Measurements from ENCODE around the gene SNF8.

Gene SNF8

DNA sequence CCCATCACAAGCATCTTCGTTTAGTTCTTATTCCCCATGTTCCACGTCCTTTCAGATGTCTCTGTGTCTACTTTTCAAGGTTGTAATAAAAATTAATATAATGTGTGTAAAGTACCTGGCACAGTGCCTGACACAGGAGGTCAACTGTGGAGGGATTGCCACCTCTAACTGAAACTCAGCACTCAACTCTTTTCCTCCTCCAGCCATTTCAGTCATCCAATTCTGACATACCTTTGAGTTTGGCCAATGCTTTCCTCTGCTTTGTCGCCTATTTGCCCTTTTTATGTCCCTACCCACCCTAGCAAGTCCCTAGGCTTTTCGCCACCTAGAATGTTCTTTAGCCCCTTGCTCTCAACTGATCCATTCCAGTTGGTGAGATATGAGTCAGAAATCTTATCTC lies 34.9 kb downstream of the SNF8 start:
- Histone ChIP-seq H3K4me3 (ENCODE audit: low read length in 2 of 2) (peak overlapping the region in 1 of 2 donors; percentile 88), H3K27ac (ENCODE audit: low read depth in 2 of 2, low read length in 2 of 2) (no peak overlapping the region), H3K9me3 (ENCODE audit: control insufficient read depth in 2 of 2, low read length in 2 of 2) (no peaks in the 10 kb centered on the region), H3K36me3 (ENCODE audit: control insufficient read depth in 2 of 2, insufficient read depth in 2 of 2, low read length in 2 of 2) (peaks cover 28 to 30% of the 10 kb centered on the region in 2 donors), H3K4me1 (ENCODE audit: control insufficient read depth in 2 of 2, insufficient read depth in 2 of 2, low read length in 2 of 2) (peaks cover 15 to 20% of the 10 kb centered on the region in 2 donors), H3K27me3 (ENCODE audit: control insufficient read depth in 2 of 2, insufficient read depth in 2 of 2, low read length in 2 of 2) (no peaks in the 10 kb centered on the region), H3K9ac (ENCODE audit: low read depth in 1 of 2, low read length in 2 of 2) (no peak overlapping the region)

DNA sequence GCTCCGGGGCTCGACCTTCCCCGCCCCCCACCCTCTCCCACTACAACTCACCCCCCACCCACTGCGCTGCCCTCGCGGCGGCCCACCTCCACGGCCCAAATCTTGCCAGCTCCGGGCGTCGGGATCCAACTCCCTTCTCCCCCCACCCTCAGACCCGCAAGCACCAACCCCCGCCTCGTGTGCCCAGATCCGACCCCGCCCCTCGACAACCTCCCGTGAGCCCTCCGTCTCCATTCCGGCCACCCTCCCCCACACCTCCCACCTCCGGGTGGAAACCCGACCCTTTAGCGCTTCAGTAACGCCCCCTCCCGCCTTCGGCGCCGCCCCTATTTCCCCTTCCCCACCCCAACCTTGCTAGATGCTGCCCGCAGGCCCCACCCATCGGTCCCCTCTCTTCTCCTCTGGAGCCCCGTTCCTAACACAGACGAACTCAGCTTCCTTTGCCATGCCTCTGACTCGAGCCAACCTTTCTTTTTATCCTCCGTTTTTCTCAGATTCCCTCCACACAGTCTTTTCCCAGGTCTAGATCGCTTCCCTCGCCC lies 35.7 kb downstream of the SNF8 start:
- Histone ChIP-seq H3K36me3 (ENCODE audit: control insufficient read depth in 2 of 2, insufficient read depth in 2 of 2, low read length in 2 of 2) (peaks cover 22 to 27% of the 10 kb centered on the region in 2 donors), H3K9me3 (ENCODE audit: control insufficient read depth in 2 of 2, low read length in 2 of 2) (no peaks in the 10 kb centered on the region), H3K9ac (ENCODE audit: low read depth in 1 of 2, low read length in 2 of 2) (peak overlapping the region; percentile 68 to 78), H3K4me1 (ENCODE audit: control insufficient read depth in 2 of 2, insufficient read depth in 2 of 2, low read length in 2 of 2) (peaks cover 15 to 20% of the 10 kb centered on the region in 2 donors), H3K27me3 (ENCODE audit: control insufficient read depth in 2 of 2, insufficient read depth in 2 of 2, low read length in 2 of 2) (no peaks in the 10 kb centered on the region), H3K4me3 (ENCODE audit: low read length in 2 of 2) (peak overlapping the region; percentile 80 to 88), H3K27ac (ENCODE audit: low read depth in 2 of 2, low read length in 2 of 2) (peak overlapping the region; percentile 83 to 86)

DNA sequence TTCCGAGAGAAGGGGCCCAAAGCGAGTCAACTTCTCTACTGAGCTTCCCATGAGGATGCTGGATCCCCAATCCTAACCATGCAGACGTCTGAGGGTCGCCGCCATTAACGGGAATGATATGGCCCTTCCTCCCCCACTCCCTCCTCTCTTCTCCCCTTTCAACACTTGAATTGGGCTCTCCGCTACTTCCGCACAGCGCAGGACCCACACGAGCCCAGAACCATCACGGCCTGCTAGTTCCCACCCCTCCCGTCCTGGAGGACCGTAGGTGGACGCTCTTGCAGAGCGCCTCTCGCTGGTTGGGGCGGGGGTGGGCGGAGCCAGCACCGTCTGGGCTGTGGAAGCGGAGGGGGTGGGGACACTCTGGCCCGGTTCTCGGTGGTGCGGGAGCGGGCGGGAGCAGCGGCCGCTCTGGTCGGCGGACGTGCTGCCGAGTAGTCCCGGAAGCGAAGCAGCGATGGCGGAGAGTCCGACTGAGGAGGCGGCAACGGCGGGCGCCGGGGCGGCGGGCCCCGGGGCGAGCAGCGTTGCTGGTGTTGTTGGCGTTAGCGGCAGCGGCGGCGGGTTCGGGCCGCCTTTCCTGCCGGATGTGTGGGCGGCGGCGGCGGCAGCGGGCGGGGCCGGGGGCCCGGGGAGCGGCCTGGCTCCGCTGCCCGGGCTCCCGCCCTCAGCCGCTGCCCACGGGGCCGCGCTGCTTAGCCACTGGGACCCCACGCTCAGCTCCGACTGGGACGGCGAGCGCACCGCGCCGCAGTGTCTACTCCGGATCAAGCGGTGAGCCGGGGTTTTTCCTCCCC lies 36.4 kb downstream of the SNF8 start, which contains the start of gene UBE2Z:
Gene UBE2Z, plus strand, starts transcription at position 361 of the 797 bp plus-strand sequence. Its CDS starts 97 bp downstream, at position 458.
- Histone ChIP-seq H3K9me3 (ENCODE audit: control insufficient read depth in 2 of 2, low read length in 2 of 2) (no peaks in the 10 kb centered on the region), H3K36me3 (ENCODE audit: control insufficient read depth in 2 of 2, insufficient read depth in 2 of 2, low read length in 2 of 2) (peaks cover 17 to 24% of the 10 kb centered on the region in 2 donors), H3K27ac (ENCODE audit: low read depth in 2 of 2, low read length in 2 of 2) (peak within 1 kb of the TSS; percentile 83 to 86), H3K4me3 (ENCODE audit: low read length in 2 of 2) (peak within 1 kb of the TSS; percentile 80 to 88), H3K27me3 (ENCODE audit: control insufficient read depth in 2 of 2, insufficient read depth in 2 of 2, low read length in 2 of 2) (no peaks in the 10 kb centered on the region), H3K9ac (ENCODE audit: low read depth in 1 of 2, low read length in 2 of 2) (peak within 1 kb of the TSS; percentile 76 to 78), H3K4me1 (ENCODE audit: control insufficient read depth in 2 of 2, insufficient read depth in 2 of 2, low read length in 2 of 2) (peaks cover 15 to 20% of the 10 kb centered on the region in 2 donors)

DNA sequence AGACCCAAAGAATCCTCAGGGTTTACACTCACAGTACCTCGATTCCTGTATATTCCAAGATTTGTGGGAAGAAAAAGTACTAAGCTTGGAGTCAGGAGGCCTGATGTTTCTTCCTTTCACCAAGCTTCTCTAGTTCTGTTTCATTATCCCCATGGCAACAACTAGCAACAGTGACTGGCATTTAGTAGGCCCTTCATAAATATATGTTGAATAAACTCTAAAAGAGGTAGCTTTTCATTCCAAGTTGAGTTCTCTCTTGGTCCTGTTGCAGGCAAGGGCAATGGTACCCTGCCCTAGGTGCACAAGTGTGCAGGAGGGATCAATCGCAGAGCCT lies 37.0 kb downstream of the SNF8 start:
- no peaks in the 10 kb centered on the region for H3K27me3 ChIP-seq (ENCODE audit: control insufficient read depth in 2 of 2, insufficient read depth in 2 of 2, low read length in 2 of 2)
- H3K9ac ChIP-seq (ENCODE audit: low read depth in 1 of 2, low read length in 2 of 2): peak overlapping the region; percentile 76 to 78
- H3K4me1 ChIP-seq (ENCODE audit: control insufficient read depth in 2 of 2, insufficient read depth in 2 of 2, low read length in 2 of 2): peaks cover 15 to 20% of the 10 kb centered on the region in 2 donors
- H3K27ac ChIP-seq (ENCODE audit: low read depth in 2 of 2, low read length in 2 of 2): peak overlapping the region; percentile 83 to 86
- peaks cover 15 to 18% of the 10 kb centered on the region in 2 donors for H3K36me3 ChIP-seq (ENCODE audit: control insufficient read depth in 2 of 2, insufficient read depth in 2 of 2, low read length in 2 of 2)
- H3K9me3 ChIP-seq (ENCODE audit: control insufficient read depth in 2 of 2, low read length in 2 of 2): no peaks in the 10 kb centered on the region
- peak overlapping the region; percentile 80 to 88 for H3K4me3 ChIP-seq (ENCODE audit: low read length in 2 of 2)

DNA sequence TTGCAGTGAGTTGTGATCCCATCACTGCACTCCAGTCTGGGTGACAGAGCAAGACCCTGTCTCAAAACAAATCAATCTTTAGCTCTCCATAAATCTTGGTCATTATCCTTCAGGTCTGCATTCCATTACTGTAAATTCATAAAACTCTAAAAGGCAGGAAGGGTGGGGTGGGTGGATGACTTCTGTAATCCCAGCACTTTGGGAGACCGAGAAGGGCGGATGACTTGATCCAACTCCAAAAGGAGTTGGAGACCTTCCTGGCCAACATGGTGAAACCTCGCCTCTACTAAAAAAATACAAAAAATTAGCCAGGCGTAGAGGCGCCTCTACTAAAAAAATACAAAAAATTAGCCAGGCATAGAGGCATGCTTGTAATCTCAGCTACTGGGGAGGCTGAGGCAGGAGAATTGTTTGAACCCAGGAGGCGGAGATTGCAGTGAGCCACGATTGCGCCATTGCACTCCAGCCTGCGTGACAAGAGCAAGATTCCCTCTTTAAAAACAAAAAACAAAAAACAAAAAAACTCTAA lies 38.6 kb downstream of the SNF8 start:
- Histone ChIP-seq H3K9ac (ENCODE audit: low read depth in 1 of 2, low read length in 2 of 2) (no peak overlapping the region), H3K36me3 (ENCODE audit: control insufficient read depth in 2 of 2, insufficient read depth in 2 of 2, low read length in 2 of 2) (peaks cover 7 to 9% of the 10 kb centered on the region in 2 donors), H3K4me3 (ENCODE audit: low read length in 2 of 2) (no peak overlapping the region), H3K27me3 (ENCODE audit: control insufficient read depth in 2 of 2, insufficient read depth in 2 of 2, low read length in 2 of 2) (no peaks in the 10 kb centered on the region), H3K27ac (ENCODE audit: low read depth in 2 of 2, low read length in 2 of 2) (no peak overlapping the region), H3K4me1 (ENCODE audit: control insufficient read depth in 2 of 2, insufficient read depth in 2 of 2, low read length in 2 of 2) (peaks cover 15 to 20% of the 10 kb centered on the region in 2 donors), H3K9me3 (ENCODE audit: control insufficient read depth in 2 of 2, low read length in 2 of 2) (no peaks in the 10 kb centered on the region)

DNA sequence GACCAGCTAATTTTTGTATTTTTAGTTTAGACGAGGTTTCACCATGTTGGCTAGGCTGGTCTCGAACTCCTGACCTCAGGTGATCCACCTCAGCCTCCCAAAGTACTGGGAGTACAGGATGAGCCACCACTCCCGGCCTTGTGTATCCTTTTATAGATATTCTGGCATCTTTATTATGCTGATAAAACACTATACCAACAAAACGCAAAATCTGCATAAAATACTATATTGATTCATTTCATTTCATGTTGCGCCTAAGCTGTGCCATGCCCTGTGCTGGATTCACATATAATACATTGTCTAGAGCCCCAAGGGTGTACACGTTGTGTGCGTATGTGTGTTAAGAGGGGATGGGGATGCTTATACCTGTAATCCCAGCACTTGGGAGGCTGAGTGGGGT lies 40.2 kb downstream of the SNF8 start:
- Histone ChIP-seq H3K9me3 (ENCODE audit: control insufficient read depth in 2 of 2, low read length in 2 of 2) (no peaks in the 10 kb centered on the region), H3K4me3 (ENCODE audit: low read length in 2 of 2) (no peak overlapping the region), H3K27ac (ENCODE audit: low read depth in 2 of 2, low read length in 2 of 2) (no peak overlapping the region), H3K36me3 (ENCODE audit: control insufficient read depth in 2 of 2, insufficient read depth in 2 of 2, low read length in 2 of 2) (no peaks in the 10 kb centered on the region), H3K27me3 (ENCODE audit: control insufficient read depth in 2 of 2, insufficient read depth in 2 of 2, low read length in 2 of 2) (no peaks in the 10 kb centered on the region), H3K4me1 (ENCODE audit: control insufficient read depth in 2 of 2, insufficient read depth in 2 of 2, low read length in 2 of 2) (peaks cover 4 to 8% of the 10 kb centered on the region in 2 donors), H3K9ac (ENCODE audit: low read depth in 1 of 2, low read length in 2 of 2) (no peak overlapping the region)

DNA sequence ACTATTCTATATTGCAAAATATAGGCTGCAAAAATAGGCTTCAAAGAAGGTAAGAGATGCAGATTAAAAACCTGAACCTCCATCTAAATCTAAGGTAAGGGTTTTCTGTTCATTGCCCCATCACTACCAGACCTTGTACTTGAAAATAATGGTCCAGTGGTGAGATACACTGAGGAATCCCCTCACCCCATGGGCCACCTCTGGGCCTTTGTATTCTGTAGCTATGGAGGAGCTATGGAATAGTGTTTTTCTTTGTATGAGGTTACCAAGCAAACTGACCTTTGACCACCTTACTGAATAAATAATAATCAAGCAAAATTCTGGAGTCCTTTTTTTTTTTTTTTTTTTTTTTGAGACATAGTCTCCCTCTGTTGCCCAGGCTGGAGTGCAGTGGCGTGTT lies 41.2 kb downstream of the SNF8 start:
- Histone ChIP-seq H3K4me1 (ENCODE audit: control insufficient read depth in 2 of 2, insufficient read depth in 2 of 2, low read length in 2 of 2) (peaks cover 4 to 5% of the 10 kb centered on the region in 2 donors), H3K9me3 (ENCODE audit: control insufficient read depth in 2 of 2, low read length in 2 of 2) (no peaks in the 10 kb centered on the region), H3K27ac (ENCODE audit: low read depth in 2 of 2, low read length in 2 of 2) (no peak overlapping the region), H3K36me3 (ENCODE audit: control insufficient read depth in 2 of 2, insufficient read depth in 2 of 2, low read length in 2 of 2) (peaks cover 2% of the 10 kb centered on the region in 2 donors), H3K27me3 (ENCODE audit: control insufficient read depth in 2 of 2, insufficient read depth in 2 of 2, low read length in 2 of 2) (no peaks in the 10 kb centered on the region), H3K9ac (ENCODE audit: low read depth in 1 of 2, low read length in 2 of 2) (no peak overlapping the region), H3K4me3 (ENCODE audit: low read length in 2 of 2) (no peak overlapping the region)

DNA sequence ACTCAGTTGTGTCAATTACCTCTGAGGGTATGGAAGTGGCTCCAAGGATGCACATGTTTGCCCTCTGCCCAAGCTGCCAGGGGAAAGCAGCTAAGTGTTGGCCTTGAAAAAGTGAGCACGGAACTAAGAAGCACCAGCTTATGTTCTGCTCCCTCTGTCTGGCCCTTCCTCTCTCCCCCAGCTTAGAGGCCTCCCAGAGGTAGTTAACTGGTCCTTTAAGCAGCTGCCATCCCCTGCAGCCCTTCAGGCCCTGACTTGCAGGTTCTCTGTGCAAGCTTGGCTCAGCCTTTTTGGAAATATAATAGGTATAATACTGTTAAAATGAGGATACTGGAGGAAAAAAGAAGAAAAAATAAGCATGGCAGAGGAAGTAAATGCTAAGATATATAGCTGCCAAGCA lies 43.4 kb downstream of the SNF8 start:
- Histone ChIP-seq H3K4me1 (ENCODE audit: control insufficient read depth in 2 of 2, insufficient read depth in 2 of 2, low read length in 2 of 2) (no peaks in the 10 kb centered on the region), H3K36me3 (ENCODE audit: control insufficient read depth in 2 of 2, insufficient read depth in 2 of 2, low read length in 2 of 2) (peaks cover 13 to 18% of the 10 kb centered on the region in 2 donors), H3K9me3 (ENCODE audit: control insufficient read depth in 2 of 2, low read length in 2 of 2) (no peaks in the 10 kb centered on the region), H3K9ac (ENCODE audit: low read depth in 1 of 2, low read length in 2 of 2) (no peak overlapping the region), H3K27me3 (ENCODE audit: control insufficient read depth in 2 of 2, insufficient read depth in 2 of 2, low read length in 2 of 2) (no peaks in the 10 kb centered on the region), H3K27ac (ENCODE audit: low read depth in 2 of 2, low read length in 2 of 2) (no peak overlapping the region), H3K4me3 (ENCODE audit: low read length in 2 of 2) (no peak overlapping the region)

DNA sequence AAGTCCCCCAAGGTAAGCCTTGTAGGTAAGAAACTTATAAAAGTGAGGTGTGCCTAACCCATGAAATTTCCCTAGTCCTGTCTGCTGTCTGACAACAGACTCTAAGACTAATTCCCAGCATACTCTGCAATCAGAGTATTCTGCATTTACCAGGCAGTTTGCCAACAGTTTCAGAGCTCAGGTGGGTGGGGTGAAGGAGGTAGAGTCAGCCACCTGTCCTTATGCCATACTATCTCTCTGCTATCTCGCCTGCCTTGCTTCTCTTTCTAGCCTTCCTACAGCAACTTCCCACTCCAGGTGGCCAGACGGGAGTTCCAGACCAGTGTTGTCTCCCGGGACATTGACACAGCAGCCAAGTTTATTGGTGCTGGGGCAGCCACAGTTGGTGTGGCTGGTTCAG lies 49.8 kb downstream of the SNF8 start:
- Histone ChIP-seq H3K4me1 (ENCODE audit: control insufficient read depth in 2 of 2, insufficient read depth in 2 of 2, low read length in 2 of 2) (peaks cover 18 to 23% of the 10 kb centered on the region in 2 donors), H3K4me3 (ENCODE audit: low read length in 2 of 2) (no peak overlapping the region), H3K9me3 (ENCODE audit: control insufficient read depth in 2 of 2, low read length in 2 of 2) (no peaks in the 10 kb centered on the region), H3K36me3 (ENCODE audit: control insufficient read depth in 2 of 2, insufficient read depth in 2 of 2, low read length in 2 of 2) (peaks cover 26 to 30% of the 10 kb centered on the region in 2 donors), H3K27me3 (ENCODE audit: control insufficient read depth in 2 of 2, insufficient read depth in 2 of 2, low read length in 2 of 2) (no peaks in the 10 kb centered on the region), H3K9ac (ENCODE audit: low read depth in 1 of 2, low read length in 2 of 2) (peak overlapping the region in 1 of 2 donors; percentile 3), H3K27ac (ENCODE audit: low read depth in 2 of 2, low read length in 2 of 2) (peak overlapping the region; percentile 1 to 34)

All from mucosa of rectum (tissue), 2 donors.